ENCODE data around the gene SEM1. TPM values are rescaled to one million over a fixed set of nuclear protein-coding genes. Genes with fewer than 3 reads are reported as not detected.

SEM1 gene
- total and polyA plus RNA-seq, 2 of the 4 experiments (the other 2 are of a cell fraction) = 17.2 to 38.0 TPM

DNA sequence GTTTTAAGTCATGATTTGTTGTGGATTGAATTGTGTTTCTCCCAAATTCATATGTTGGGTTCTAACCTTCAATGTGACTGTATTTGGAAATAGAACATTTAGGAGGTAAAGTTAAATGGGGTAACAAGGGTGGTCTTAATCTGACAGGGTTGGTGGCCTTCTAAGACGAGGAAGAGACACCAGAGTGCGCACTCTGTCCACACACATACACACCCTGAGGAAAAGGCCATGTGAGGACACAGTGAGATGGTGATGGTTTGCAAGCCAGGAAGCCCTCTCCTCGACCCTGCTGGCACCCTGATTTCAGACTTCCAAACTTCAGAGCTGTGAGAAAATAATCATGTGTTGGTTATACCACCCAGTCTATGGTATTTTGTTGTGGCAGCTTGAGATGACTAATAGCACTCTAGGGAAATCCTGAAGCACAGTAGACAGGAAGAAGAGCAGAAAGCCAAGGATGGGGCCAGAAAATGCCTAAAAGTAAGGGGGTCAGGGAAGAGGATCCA, 28.0 kb upstream of the SEM1 start:
- Histone ChIP-seq H3K9ac (ENCODE audit: low read depth, low read length) (no peak overlapping the region), H3K27me3 (ENCODE audit: control insufficient read depth, insufficient read depth, low read length) (0 out of 2 replicates have a peak, but pooled peaks cover 3% of the 10 kb centered on the region), H4K91ac (ENCODE audit: insufficient read depth, low read depth, low read length) (no peak overlapping the region), H3K4me2 (ENCODE audit: low read depth, low read length) (no peak overlapping the region), H2AK9ac (replicated peaks; ENCODE audit: low read depth, low read length, poor library complexity) (no peak overlapping the region), H3K9me1 (ENCODE audit: insufficient read depth, low read length) (no peaks in the 10 kb centered on the region), H2BK120ac (ENCODE audit: low read depth, low read length) (no peak overlapping the region), H3K27ac (ENCODE audit: insufficient read depth, low read length) (no peak overlapping the region), H3K79me1 (ENCODE audit: low read depth in 1 of 2, low read length in 2 of 2) (no peaks in the 10 kb centered on the region), H3K36me3 (ENCODE audit: control insufficient read depth, insufficient read depth, low read length) (no peaks in the 10 kb centered on the region), H4K5ac (ENCODE audit: low read depth, low read length) (no peak overlapping the region), H2BK5ac (ENCODE audit: low read depth, low read length, poor library complexity, severe bottlenecking) (no peak overlapping the region), H3K23ac (ENCODE audit: low read depth, low read length) (no peak overlapping the region), H2AFZ (replicated peaks; ENCODE audit: low read length, poor library complexity) (no peak overlapping the region), H2BK15ac (ENCODE audit: low read depth, low read length) (no peak overlapping the region), H4K20me1 (ENCODE audit: insufficient read depth, low read length) (no peaks in the 10 kb centered on the region), H3K4me3 (ENCODE audit: insufficient read depth, low read depth, low read length) (no peak overlapping the region), H2BK20ac (ENCODE audit: low read depth, low read length) (no peak overlapping the region), H3K56ac (ENCODE audit: extremely low read depth, insufficient read depth, low read length) (no peak overlapping the region), H2AK5ac (ENCODE audit: low read depth, low read length) (no peak overlapping the region), H4K8ac (ENCODE audit: low read depth in 2 of 2, low read length in 2 of 2) (no peak overlapping the region), H3K14ac (replicated peaks; ENCODE audit: low read depth, low read length) (no peak overlapping the region), H3K4me1 (ENCODE audit: control insufficient read depth, insufficient read depth, low read length) (no peaks in the 10 kb centered on the region), H3K9me3 (ENCODE audit: control insufficient read depth, insufficient read depth, low read length) (no peaks in the 10 kb centered on the region), H3K18ac (ENCODE audit: low read depth, low read length) (no peak overlapping the region), H3K4ac (ENCODE audit: low read depth, low read length) (no peak overlapping the region)
- no CpG with 5 or more reads among the region's 3 CpGs for WGBS, 2 experiments (ENCODE audit: extremely low coverage in 2 of 2, insufficient read length in 1 of 2)
- ChIA-PET POLR2A (ENCODE audit: unreplicated experiment) (no interaction called here), CTCF (no interaction called here)
- TF ChIP-seq POLR2A (IDR thresholded peaks at IDR 0.05; ENCODE audit: low read depth, low read length) (no peak), BHLHE40 (IDR thresholded peaks at IDR 0.05; ENCODE audit: low read depth, low read length) (no peak), RFX5 (IDR thresholded peaks at IDR 0.05; ENCODE audit: low read depth, low read length) (no peak), NFE2L2 (IDR thresholded peaks at IDR 0.05; ENCODE audit: low read depth, low read length) (no peak), MAZ (IDR thresholded peaks at IDR 0.05; ENCODE audit: borderline replicate concordance, low read depth, low read length) (no peak), FOS (IDR thresholded peaks at IDR 0.05; ENCODE audit: low read depth, low read length) (no peak), SMC3 (IDR thresholded peaks at IDR 0.05; ENCODE audit: low read depth, low read length) (no peak), CEBPB (IDR thresholded peaks at IDR 0.05; ENCODE audit: low read depth, low read length) (no peak), MAFK (IDR thresholded peaks at IDR 0.05; ENCODE audit: low read depth, low read length) (no peak), RCOR1 (IDR thresholded peaks at IDR 0.05; ENCODE audit: insufficient replicate concordance, low read length) (no peak), RAD21 (IDR thresholded peaks at IDR 0.05; ENCODE audit: low read length) (no peak), MXI1 (IDR thresholded peaks at IDR 0.05; ENCODE audit: borderline replicate concordance, low read depth, low read length) (no peak), CHD1 (IDR thresholded peaks at IDR 0.05; ENCODE audit: low read depth, low read length) (no peak)
- TF ChIP-seq, protein P1, sequence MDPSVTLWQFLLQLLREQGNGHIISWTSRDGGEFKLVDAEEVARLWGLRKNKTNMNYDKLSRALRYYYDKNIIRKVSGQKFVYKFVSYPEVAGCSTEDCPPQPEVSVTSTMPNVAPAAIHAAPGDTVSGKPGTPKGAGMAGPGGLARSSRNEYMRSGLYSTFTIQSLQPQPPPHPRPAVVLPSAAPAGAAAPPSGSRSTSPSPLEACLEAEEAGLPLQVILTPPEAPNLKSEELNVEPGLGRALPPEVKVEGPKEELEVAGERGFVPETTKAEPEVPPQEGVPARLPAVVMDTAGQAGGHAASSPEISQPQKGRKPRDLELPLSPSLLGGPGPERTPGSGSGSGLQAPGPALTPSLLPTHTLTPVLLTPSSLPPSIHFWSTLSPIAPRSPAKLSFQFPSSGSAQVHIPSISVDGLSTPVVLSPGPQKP (IDR thresholded peaks at IDR 0.05; ENCODE audit: borderline replicate concordance, low read depth, low read length) = no peak
- TF ChIP-seq, protein P2, sequence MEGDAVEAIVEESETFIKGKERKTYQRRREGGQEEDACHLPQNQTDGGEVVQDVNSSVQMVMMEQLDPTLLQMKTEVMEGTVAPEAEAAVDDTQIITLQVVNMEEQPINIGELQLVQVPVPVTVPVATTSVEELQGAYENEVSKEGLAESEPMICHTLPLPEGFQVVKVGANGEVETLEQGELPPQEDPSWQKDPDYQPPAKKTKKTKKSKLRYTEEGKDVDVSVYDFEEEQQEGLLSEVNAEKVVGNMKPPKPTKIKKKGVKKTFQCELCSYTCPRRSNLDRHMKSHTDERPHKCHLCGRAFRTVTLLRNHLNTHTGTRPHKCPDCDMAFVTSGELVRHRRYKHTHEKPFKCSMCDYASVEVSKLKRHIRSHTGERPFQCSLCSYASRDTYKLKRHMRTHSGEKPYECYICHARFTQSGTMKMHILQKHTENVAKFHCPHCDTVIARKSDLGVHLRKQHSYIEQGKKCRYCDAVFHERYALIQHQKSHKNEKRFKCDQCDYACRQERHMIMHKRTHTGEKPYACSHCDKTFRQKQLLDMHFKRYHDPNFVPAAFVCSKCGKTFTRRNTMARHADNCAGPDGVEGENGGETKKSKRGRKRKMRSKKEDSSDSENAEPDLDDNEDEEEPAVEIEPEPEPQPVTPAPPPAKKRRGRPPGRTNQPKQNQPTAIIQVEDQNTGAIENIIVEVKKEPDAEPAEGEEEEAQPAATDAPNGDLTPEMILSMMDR (conservative IDR thresholded peaks at IDR 0.05; ENCODE audit: low read depth, low read length) = no peak
- TF ChIP-seq, protein P3, sequence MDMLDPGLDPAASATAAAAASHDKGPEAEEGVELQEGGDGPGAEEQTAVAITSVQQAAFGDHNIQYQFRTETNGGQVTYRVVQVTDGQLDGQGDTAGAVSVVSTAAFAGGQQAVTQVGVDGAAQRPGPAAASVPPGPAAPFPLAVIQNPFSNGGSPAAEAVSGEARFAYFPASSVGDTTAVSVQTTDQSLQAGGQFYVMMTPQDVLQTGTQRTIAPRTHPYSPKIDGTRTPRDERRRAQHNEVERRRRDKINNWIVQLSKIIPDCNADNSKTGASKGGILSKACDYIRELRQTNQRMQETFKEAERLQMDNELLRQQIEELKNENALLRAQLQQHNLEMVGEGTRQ (IDR thresholded peaks at IDR 0.05; ENCODE audit: low read depth, low read length) = no peak
- BruUV-seq (replicated peaks) = no TSS peak
- intact Hi-C loops (cut with micrococcal nuclease) (no loop called here), in situ Hi-C loops (cut with MboI; ENCODE audit: low sequenced_read_pairs) (no loop called here), dilution Hi-C loops (cut with HindIII; ENCODE audit: low sequenced_read_pairs, unreplicated experiment) (no loop called here)
- no peak for DNase-seq
- no peak for ATAC-seq (ENCODE audit: low read depth)
